HG03159 (cell line): ENCODE data around the gene HOXD13.

Experiments
- ATAC-seq: cut with Tn5 transposase; IDR thresholded peaks from one replicate; pipeline ENCODE4 v1.9.1; 2021; ENCODE audit warnings: mild to moderate bottlenecking, moderate library complexity; ENCODE audit not compliant: unreplicated experiment

HOXD13 gene

GRCh38 chr2:176118601-176119339, 26.2 kb downstream of the HOXD13 start:
- no peak for ATAC-seq

- no peak for ATAC-seq
These were observed 28.1 kb downstream of the HOXD13 start for GRCh38 chr2:176120364-176121189.

- ATAC-seq, result no peak
These were observed 28.9 kb downstream of the HOXD13 start for GRCh38 chr2:176121190-176122051.

- no peak for ATAC-seq
These were observed 29.6 kb downstream of the HOXD13 start for GRCh38 chr2:176122052-176122682.

- ATAC-seq, result no peak
These were observed 30.3 kb downstream of the HOXD13 start, which contains the start of gene HOXD9 for GRCh38 chr2:176122683-176123410. TSS of gene HOXD9 (plus strand) at chr2:176122719. CDS start at chr2:176122769, 50 bp downstream.

- no peak for ATAC-seq
These were observed 31.0 kb downstream of the HOXD13 start for GRCh38 chr2:176123411-176124109.

- ATAC-seq, result no peak
These were observed 31.8 kb downstream of the HOXD13 start for GRCh38 chr2:176124110-176124946.

- ATAC-seq, result no peak
These were observed 32.6 kb downstream of the HOXD13 start for GRCh38 chr2:176124947-176125771.

GRCh38 chr2:176125772-176126054, 33.2 kb downstream of the HOXD13 start:
- no peak for ATAC-seq

- no peak for ATAC-seq
These were observed 34.6 kb downstream of the HOXD13 start for GRCh38 chr2:176126929-176127773.

- no peak for ATAC-seq
These were observed 35.2 kb downstream of the HOXD13 start for GRCh38 chr2:176127774-176128072.

- ATAC-seq, result no peak
These were observed 35.9 kb downstream of the HOXD13 start for GRCh38 chr2:176128172-176128981.

- ATAC-seq, result no peak
These were observed 36.7 kb downstream of the HOXD13 start, which contains the start of gene HOXD8 for GRCh38 chr2:176128982-176129796. TSS of gene HOXD8 (plus strand) at chr2:176129705. CDS start at chr2:176130367, 662 bp downstream.

- ATAC-seq, result no peak
These were observed 37.3 kb downstream of the HOXD13 start for GRCh38 chr2:176129813-176130146.

GRCh38 chr2:176130147-176130956, 37.8 kb downstream of the HOXD13 start:
- ATAC-seq, result no peak
